Gastroesophageal sphincter (tissue), 4 donors: Measurements from ENCODE around the gene RBP3. TPM values are rescaled to one million over a fixed set of nuclear protein-coding genes. Genes with fewer than 3 reads are reported as not detected.

Experiments
- ATAC-seq: fragments of 150-250 bp; one replicate; pipeline ENCODE4 v1.9.1; 2016; ENCODE audit warnings: mild to moderate bottlenecking, moderate library complexity
- H3K27ac ChIP-seq, 4 donors: fragments of 200-600 bp; sonication (generic) in 3 of 4; 1 replicate in 3 of 4; 2 replicates in 1 of 4; pipeline ENCODE4 v1.5.1; 2016 to 2019
- H3K27me3 ChIP-seq: fragments of 200-600 bp; sonication (generic); one replicate; pipeline ENCODE4 v1.5.1; 2019
- H3K36me3 ChIP-seq, 2 donors: fragments of 200-600 bp; sonication (generic); one replicate each; pipeline ENCODE4 v1.5.1; 2019; ENCODE audit warnings: control low read depth in 1 of 2
- H3K4me1 ChIP-seq, 3 donors: fragments of 200-600 bp; sonication (generic); 1 replicate in 2 of 3; 2 replicates in 1 of 3; pipeline ENCODE4 v1.5.1; 2016 to 2019; ENCODE audit warnings: control low read depth in 2 of 3
- H3K4me3 ChIP-seq, 2 donors: fragments of 200-600 bp; sonication (generic); one replicate each; pipeline ENCODE4 v1.5.1; 2019; ENCODE audit warnings: mild to moderate bottlenecking in 1 of 2, moderate library complexity in 1 of 2
- H3K9me3 ChIP-seq, 3 donors: fragments of 200-600 bp; sonication (generic); one replicate each; pipeline ENCODE4 v1.5.1; 2017 to 2019; ENCODE audit warnings: control low read depth in 2 of 3
- EP300 ChIP-seq: sonication (generic); formaldehyde crosslinking; IDR thresholded peaks from one replicate; pipeline ENCODE4 v1.6.1; 2017; ENCODE audit warnings: antibody characterized with exemption, mild to moderate bottlenecking
- POLR2A ChIP-seq, 2 donors: fragments of 450-650 bp; IDR thresholded peaks; one replicate each; pipeline ENCODE4 v1.6.1; 2017; ENCODE audit warnings: antibody characterized with exemption in 2 of 2, mild to moderate bottlenecking in 2 of 2, moderate library complexity in 1 of 2
- POLR2AphosphoS5 ChIP-seq: sonication (generic); formaldehyde crosslinking; IDR thresholded peaks from one replicate; pipeline ENCODE4 v1.6.1; 2017; ENCODE audit warnings: antibody characterized with exemption
- WGBS, 2 donors: methylation state at CpG; one replicate each; pipeline ENCODE4 v1.1.5; 2018; ENCODE audit warnings: low coverage in 1 of 2; 5-methylcytosine and 5-hydroxymethylcytosine counted together
- total RNA-seq, 4 donors: library from RNA; depleted of rRNA; stranded (reverse); fragments of >200 nt; gene quantifications; one replicate each; pipeline ENCODE4 v1.1.0, GENCODE V29; 2016
- TF ChIP-seq, protein P1 (sequence below), 4 experiments: fragments of 200-600 bp in 2 of 4; fragments of 450-650 bp in 2 of 4; sonication (generic) in 1 of 4; IDR thresholded peaks; one replicate each; pipeline ENCODE4 v1.5.1; 2017 to 2019; ENCODE audit warnings: antibody characterized with exemption in 4 of 4, mild to moderate bottlenecking in 2 of 4, moderate library complexity in 2 of 4

Gene RBP3
- total RNA-seq, 4 donors from 2014 or later = not detected

DNA sequence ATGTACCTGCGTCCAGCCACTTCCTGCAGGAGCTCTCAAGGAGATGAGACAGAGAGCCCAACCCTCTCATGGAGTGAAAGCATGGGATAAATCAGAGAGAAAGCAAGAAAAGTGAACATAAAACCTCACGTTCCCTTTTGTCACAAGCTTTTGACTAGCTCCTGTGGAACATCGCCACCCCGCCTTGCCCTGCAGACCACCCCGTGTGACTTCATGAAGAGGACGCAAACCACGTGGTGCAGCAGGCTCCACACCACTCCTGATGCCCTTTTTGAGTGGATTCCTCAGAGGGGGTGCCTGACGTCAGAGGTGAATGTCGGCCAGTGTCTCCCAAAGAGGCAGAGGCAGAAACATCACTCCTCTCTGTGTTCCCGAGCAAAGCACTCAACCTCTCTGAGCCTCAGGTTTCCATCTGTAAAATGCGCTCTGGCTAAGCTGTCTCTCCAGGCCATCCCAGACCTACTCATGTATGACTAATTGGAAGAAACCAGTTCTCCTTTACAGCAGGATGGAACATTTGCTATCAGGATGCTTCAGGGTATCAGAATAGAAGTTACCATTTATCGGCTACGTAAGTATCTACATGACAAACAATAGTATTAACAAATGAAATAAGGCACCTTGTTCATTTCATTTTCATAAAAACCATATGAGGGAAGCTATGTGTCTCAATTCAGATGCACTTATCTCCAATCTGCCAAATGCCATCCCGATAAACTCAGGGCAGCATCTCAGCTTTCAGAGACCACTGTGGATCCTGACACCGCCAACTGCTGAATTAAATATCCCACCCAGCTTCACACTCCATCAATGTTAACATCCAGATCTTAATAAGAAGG is 30.7 kb downstream of the RBP3 start:
- Histone ChIP-seq H3K4me3 (no peak overlapping the region), H3K27ac (no peak overlapping the region), H3K4me1 (peaks cover 0 to 16% (median 8%) of the 10 kb centered on the region in 3 donors), H3K9me3 (no peaks in the 10 kb centered on the region), H3K36me3 (no peaks in the 10 kb centered on the region), H3K27me3 (peaks cover 40% of the 10 kb centered on the region)
- TF ChIP-seq EP300 (no peak), POLR2A (IDR thresholded peaks at IDR 0.05) (no peak), POLR2AphosphoS5 (no peak)
- TF ChIP-seq, protein P1, sequence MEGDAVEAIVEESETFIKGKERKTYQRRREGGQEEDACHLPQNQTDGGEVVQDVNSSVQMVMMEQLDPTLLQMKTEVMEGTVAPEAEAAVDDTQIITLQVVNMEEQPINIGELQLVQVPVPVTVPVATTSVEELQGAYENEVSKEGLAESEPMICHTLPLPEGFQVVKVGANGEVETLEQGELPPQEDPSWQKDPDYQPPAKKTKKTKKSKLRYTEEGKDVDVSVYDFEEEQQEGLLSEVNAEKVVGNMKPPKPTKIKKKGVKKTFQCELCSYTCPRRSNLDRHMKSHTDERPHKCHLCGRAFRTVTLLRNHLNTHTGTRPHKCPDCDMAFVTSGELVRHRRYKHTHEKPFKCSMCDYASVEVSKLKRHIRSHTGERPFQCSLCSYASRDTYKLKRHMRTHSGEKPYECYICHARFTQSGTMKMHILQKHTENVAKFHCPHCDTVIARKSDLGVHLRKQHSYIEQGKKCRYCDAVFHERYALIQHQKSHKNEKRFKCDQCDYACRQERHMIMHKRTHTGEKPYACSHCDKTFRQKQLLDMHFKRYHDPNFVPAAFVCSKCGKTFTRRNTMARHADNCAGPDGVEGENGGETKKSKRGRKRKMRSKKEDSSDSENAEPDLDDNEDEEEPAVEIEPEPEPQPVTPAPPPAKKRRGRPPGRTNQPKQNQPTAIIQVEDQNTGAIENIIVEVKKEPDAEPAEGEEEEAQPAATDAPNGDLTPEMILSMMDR (IDR thresholded peaks at IDR 0.05) = no peak
- ATAC-seq = no peak
- WGBS, 2 donors = 80 to 82% methylated on average over 9 to 12 of the region's 15 CpGs

DNA sequence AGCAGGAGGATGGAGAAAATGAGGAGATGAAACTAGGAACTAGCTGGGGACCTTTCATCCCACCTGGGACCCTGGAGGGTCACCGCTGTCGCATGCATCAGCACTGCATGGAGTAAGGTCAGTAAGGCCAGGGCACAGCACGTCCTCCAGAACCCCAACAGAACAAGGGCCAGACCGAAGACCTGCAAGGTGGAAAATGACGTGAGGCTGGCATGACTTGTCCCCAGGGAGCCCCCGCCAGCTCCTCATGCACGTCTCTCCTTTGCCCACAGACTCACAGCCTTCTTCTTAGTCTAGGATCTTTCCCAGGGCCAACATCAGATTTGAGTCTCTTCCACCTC is 31.3 kb downstream of the RBP3 start:
- H3K9me3 ChIP-seq = no peaks in the 10 kb centered on the region
- H3K36me3 ChIP-seq = no peaks in the 10 kb centered on the region
- H3K27ac ChIP-seq = no peak overlapping the region
- no peak for ATAC-seq
- H3K27me3 ChIP-seq = peaks cover 40% of the 10 kb centered on the region
- H3K4me1 ChIP-seq = peaks cover 0 to 17% (median 11%) of the 10 kb centered on the region in 3 donors
- TF ChIP-seq POLR2A (IDR thresholded peaks at IDR 0.05) (no peak), POLR2AphosphoS5 (no peak), EP300 (no peak)
- TF ChIP-seq, protein P1 (IDR thresholded peaks at IDR 0.05) = no peak
- WGBS, 2 donors = 86% methylated on average over 5 of the region's 7 CpGs
- no peak overlapping the region for H3K4me3 ChIP-seq

GRCh38 chr10:47379901-47380300 is 31.7 kb downstream of the RBP3 start:
- TF ChIP-seq, protein P1 (IDR thresholded peaks at IDR 0.05) = no peak
- 69 to 76% methylated on average over 7 to 9 of the region's 11 CpGs for WGBS, 2 donors

GRCh38 chr10:47380341-47381102 is 32.4 kb downstream of the RBP3 start:
- WGBS, 2 donors = 58 to 66% methylated on average over 3 to 4 of the region's 8 CpGs
- ATAC-seq = no peak
- H3K4me3 ChIP-seq = no peak overlapping the region
- H3K27ac ChIP-seq = no peak overlapping the region
- TF ChIP-seq, protein P1 (IDR thresholded peaks at IDR 0.05) = no peak
- TF ChIP-seq EP300 = no peak
- no peak for TF ChIP-seq POLR2AphosphoS5
- no peak for TF ChIP-seq POLR2A (IDR thresholded peaks at IDR 0.05)
- no peaks in the 10 kb centered on the region for H3K9me3 ChIP-seq
- H3K4me1 ChIP-seq = peaks cover 0 to 14% (median 3%) of the 10 kb centered on the region in 3 donors
- no peaks in the 10 kb centered on the region for H3K36me3 ChIP-seq
- peaks cover 40% of the 10 kb centered on the region for H3K27me3 ChIP-seq

More at GRCh38 chr10:47379901-47380300, 31.7 kb downstream of the RBP3 start:
- peaks cover 40% of the 10 kb centered on the region for H3K27me3 ChIP-seq
- no peak overlapping the region for H3K4me3 ChIP-seq
- no peaks in the 10 kb centered on the region for H3K36me3 ChIP-seq
- ATAC-seq = no peak
- H3K27ac ChIP-seq = no peak overlapping the region
- peaks cover 0 to 17% (median 8%) of the 10 kb centered on the region in 3 donors for H3K4me1 ChIP-seq
- no peaks in the 10 kb centered on the region for H3K9me3 ChIP-seq

DNA sequence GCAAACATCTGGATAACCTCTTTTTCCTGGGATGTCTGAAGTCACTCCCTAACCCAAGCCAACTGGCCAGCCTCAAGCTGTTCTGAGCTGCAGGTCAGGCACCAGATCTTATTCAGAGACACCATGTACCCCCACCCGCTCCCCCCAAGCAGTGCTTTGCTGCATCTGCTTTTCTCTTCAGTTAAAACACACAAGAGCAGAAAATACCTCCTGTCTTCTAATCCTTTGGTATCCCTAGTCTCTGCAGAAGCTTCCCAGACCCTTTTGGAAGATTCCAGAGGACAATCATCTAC is 32.9 kb downstream of the RBP3 start:
- Histone ChIP-seq H3K27me3 (peaks cover 40% of the 10 kb centered on the region), H3K9me3 (no peaks in the 10 kb centered on the region), H3K4me3 (no peak overlapping the region), H3K27ac (no peak overlapping the region), H3K4me1 (peaks cover 0 to 14% (median 3%) of the 10 kb centered on the region in 3 donors), H3K36me3 (no peaks in the 10 kb centered on the region)
- WGBS, 2 donors = 63 to 88% methylated on average over 1 of the region's 1 CpG
- no peak for TF ChIP-seq EP300
- TF ChIP-seq POLR2A (IDR thresholded peaks at IDR 0.05) = no peak
- TF ChIP-seq, protein P1 (IDR thresholded peaks at IDR 0.05) = no peak
- TF ChIP-seq POLR2AphosphoS5 = no peak
- ATAC-seq = no peak
